DMS 273 (cell line): ENCODE measurements around the gene DUSP7.
A peak's percentile ranks its signal among the peaks of the same experiment; 100 is the strongest.
"Not testable (repeated sequence)": the region's sequence is repeated elsewhere in the genome, so short reads cannot be mapped to it uniquely, and the experiment has no call there.

Experiments used
- DNase-seq: peaks from one replicate; lab custom pipeline; 2025; ENCODE audit not compliant: unreplicated experiment; lab: John Stamatoyannopoulos, UW

DUSP7 gene

DNA sequence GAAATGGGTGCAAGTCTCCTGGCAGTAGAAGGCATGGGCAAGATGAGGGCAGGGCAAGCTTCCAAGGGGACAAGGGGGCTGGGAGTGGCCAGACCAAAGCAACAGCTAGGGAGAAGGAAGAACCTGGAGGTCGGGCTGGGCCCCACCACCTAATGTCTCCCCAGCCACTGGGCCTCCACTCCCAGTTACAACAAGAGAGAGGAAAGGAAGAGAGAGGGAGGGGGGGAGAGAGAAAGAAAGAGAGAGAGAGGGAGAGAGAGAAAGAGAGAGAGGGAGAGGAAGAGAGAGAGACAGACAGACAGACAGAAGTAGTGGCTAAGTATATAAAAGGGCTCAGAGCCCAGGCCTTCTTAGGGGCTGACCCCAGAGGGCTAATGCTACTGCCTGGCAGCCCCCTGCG lies 6.9 kb downstream of the DUSP7 start:
- no peak for DNase-seq

DNA sequence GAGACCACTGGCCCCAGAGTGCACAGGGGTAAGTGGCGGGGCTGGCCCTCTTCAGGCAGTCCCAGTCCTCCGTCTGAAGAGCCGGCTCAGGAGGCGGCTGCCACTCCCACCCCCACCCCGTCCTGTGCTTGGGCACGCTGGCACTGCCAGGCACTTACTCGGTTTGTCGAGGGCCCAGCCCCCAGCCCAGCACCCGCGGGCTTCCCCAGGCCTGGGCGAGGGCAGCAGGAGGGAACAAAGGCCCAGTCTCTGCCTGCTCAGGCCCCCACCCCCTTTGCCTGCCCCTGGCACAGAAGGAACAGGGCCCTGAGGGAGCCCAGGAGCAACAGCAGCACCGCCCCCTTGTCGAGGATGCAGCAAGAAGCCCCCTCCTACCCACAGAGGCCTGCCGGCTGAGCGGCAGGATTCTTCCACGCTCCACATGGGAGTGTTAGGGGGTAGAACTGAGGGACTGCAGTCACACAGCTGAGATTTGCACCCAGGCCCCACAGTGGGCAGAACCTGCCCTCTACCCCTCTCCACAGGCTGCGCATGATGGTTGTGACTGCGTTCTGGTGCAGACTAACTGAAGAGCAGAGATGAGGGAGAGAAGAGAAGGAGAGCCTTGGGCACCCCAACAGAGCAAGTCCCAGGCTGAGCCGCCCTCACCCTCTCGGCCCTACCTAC lies 8.9 kb downstream of the DUSP7 start:
- no peak for DNase-seq

DNA sequence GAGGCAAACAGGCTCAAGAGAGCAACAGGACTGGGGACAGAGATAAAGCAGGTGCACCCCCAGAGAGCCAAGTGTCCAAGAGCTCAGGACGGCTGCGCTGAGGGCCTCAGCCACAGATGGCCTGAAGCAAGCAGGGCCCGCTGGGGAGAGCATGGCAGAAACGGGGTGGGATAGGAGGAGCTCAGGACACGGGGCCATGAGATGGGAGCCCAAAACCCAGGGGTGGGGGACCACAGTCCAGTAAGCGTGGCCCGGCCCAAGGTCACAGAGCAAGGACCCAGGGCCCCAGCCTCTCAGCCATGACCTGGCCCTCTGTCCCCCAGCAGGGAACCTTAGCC lies 9.5 kb downstream of the DUSP7 start:
- DNase-seq = no peak

DNA sequence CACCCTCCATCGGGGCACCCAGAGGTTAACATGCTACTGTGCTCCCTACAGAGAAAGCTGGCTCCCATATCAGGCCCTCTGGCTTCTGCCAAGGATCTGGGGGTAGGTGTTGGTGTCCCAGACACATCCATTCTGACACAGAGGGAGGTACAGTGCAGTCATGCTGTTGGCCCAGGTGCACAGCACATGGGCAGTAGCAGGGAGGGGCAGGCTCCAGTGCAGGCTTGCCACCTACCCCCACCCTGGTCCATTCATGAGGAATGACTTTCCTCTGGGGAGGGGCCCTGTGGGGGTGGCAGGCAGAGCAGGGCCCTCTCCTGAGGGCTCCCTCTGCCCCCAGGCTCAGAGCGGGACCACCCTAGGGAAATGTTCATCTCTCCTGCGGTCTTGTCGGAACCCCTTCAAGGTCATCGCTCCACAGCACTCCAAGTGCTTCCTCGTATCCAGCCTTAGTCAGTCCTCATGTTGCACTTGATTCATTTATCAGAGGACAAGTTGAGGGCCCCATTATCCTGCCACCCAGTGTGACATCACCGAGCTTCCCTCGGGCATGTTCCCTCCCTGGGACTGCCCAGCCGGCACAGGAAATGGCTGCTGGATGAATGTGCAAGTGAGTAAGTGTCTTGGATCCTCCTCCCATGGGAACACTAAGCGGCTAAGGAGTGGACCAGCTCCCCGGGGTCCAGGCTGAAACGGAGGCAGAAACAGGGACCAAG lies 10.0 kb downstream of the DUSP7 start:
- no peak for DNase-seq

DNA sequence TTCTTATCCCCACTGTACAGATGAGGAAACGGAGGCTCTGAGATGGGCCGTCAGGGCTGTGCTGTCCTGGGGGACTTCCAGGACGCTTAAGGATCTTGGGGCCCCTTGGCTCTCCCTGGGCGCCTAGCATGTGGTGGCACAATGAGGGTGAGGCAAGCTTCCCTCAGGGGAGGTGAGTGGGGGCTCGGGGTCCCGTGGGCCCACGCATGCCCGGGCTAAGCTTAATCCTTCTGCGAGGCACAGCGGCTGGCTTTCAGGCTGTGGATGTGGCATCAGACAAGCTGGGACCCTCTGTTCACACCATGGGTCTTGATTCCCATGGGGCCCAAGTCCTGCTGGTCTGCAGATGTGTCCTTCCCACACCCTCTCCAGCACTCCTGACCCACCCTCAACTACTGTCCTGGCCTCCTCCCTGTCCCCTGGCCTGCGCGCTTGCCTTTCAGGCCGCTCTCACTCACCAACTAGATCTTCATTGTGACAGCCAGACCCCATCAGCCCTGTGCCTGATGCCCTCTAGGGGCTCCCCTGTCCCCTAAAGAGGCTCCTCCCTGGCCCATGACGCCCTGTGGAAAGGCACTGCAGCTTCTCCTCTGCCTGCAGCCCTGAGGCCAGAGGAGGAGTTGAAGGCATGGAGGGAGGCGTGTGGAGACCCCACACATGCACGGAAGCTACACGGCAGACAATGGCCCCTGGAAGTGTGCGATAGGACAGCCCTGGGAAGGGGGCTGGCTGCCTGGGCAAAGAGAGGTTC lies 11.3 kb downstream of the DUSP7 start:
- DNase-seq = no peak

DNA sequence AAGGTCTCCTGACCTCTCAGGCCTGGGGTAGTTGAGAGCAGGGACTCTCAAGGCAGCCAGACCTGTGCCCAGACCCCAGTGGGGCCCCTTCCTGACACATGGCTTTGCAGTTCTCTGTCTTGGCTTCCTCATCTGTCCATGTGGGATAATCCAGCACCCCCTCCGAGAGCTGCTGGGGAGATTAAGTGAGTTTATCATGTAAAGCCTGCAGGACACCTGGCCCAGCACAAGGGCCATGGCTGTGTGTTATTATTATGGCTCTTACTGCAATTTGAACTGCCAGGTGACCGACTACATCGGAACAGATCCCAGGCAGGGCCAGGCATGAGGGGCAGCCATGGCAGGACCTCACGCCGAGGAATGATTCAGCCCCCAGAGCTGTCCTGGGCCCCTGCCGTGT lies 12.6 kb downstream of the DUSP7 start:
- DNase-seq = peak; percentile 38

DNA sequence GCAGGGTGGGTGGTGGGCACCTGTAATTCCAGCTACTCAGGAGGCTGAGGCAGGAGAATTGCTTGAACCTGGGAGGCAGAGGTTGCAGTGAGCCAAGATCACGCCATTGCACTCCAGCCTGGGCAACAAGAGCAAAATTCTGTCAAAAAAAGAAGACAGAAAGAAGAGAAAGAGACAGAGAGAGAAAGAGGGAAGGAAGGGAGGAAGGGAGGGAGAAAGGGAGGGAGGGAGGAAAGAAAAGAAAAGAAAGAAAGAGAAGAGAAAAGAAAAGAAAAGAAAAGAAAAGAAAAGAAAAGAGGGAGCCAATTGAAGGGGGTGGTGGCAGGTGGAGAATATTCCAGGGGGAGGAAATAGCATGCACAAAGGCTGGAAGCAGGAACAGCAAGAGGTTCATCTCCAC lies 13.3 kb downstream of the DUSP7 start:
- DNase-seq = not testable (repeated sequence)

DNA sequence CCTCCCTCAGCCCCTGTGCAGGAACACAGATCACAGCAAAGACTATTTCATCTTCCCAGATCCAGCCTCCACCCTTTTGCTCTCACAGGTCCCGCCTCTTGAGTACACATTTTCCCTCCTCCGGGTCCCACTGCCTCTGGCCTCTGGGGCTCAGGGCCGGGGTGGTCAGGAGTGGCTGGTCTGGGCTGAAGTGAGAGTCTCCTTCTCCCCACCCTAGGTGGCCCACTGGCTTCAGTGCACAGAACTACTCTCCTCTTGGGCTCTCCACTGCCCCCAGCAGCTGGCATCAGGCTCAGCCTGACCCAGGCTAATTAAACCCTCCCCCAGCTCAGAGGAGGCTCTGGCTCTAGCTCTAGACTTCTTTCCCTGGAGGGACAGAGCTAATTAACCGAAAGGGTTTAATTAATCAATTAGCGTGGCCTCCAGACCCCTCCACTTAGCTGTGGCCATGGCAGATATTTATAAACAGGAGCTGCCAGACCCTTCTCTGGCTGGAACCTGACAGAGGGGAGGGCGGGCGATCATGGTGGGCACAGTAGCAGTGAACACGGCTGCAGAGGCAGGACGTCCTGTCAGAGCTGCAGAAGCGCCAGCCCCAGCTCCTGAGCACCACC lies 15.1 kb downstream of the DUSP7 start:
- DNase-seq = peak; percentile 62

DNA sequence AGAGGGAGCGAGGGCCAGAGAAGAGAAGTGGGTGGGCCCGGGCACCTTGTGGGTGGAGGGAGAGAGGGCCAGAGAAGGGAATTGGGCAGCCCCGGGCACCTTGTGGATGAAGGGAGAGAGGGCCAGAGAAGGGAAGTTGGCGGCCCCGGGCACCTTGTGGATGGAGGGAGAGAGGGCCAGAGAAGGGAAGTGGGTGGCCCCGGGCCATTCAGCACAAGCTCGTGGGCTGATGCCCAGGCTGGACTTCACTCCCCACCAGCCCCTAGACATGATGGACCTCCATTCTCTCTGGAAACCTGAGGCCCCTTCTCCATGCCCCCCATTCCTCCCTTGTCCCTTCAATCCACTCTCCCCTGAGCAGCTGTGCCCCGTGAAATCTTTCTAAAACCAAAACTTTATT lies 15.8 kb downstream of the DUSP7 start:
- DNase-seq = no peak

DNA sequence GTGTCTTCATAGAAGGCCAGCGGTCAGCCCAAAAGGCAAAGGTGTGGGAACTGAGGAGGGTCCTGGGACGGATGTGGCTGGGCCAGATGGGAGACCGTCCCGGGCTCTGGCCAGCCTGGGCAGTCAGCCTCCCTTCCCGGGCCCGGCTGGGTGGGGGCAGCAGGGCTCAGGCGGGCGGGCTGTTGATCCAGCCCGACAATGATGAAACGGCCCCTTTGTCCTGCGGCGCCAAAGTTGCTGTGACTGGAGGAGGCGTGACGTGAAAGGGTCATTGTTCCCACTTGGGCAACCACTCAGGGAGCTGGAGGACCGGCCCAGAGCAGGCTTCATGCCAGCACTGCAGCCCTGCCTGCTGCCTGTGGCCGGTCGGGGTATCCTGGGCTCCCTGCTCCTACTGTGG lies 16.5 kb downstream of the DUSP7 start:
- DNase-seq = no peak

DNA sequence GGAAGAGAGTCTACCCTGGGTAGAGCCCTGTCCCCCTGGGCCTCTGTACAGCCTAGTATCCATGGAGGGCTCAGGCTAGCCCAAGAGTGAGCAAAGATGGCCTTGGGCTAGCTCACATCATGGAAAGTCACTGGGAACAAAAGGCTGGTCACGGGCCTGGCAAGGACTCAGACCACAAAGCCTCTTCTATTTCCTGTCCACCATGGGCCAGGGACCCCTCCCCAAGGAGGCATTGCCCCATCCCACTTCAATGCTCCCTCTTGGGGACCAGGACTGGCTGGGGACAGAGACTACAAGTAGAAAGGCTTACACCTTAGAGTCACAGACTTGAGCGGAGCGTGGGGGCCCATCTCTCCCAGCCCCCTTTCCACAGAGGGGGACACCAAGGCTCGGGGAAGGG lies 16.9 kb downstream of the DUSP7 start:
- no peak for DNase-seq

DNA sequence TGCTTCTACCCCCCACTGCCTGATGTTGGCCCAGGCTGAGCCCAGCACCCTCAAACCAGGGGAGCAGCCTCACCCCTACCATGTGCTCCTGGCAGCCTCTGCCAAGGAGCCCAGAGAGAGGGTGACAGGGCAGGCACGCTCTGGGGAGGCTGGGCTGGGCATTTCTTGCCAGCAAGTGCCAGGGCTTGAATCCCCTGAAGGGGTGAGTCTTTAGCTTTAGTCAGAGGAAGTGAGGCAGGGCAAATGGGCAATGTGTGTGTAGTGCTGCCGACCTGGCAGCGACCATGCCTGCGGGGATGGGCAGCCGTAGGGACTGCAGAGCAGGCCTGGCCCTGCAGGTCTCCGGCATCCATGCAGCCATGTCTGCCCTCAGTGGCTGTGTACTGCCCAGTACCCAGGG lies 18.1 kb downstream of the DUSP7 start:
- no peak for DNase-seq

DNA sequence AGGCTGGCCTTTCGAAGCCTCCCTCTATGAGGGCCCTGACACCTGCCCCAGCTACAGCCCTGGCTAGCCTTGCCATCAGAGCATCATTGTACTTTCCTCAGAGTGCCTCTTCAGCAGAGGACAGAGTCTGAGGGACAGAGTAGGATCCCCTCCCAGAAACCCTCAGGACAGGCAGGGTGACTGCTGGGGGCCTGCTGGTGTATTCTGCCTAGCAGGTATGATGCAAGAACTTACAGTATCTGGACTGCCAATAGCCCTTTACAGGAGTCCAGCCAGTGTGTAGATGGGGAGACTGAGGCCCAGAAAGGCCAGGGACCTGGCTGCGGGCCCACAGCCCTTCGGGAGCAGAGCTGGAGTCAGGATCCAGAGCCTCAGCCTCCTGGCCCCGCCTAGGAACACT lies 19.1 kb downstream of the DUSP7 start:
- DNase-seq = no peak

DNA sequence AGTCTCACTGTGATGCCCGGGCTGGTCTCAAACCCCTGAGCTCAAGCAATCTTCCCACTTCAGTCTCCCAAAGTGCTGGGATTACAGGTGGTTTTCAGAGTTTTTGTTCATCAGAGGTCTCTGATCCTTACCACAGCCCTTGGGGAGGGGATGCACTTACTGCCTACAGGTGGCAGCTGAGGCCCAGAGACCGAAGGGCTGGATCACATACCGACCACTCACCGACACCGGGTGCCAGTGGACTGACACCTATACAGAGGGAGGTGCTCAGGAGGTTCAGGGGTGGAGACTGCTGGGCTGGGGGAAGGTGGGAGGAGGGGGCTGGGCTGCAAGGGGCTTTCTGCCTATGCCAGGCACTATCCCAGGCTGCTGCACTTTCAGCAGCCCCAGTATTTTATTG lies 19.5 kb downstream of the DUSP7 start:
- DNase-seq = no peak

DNA sequence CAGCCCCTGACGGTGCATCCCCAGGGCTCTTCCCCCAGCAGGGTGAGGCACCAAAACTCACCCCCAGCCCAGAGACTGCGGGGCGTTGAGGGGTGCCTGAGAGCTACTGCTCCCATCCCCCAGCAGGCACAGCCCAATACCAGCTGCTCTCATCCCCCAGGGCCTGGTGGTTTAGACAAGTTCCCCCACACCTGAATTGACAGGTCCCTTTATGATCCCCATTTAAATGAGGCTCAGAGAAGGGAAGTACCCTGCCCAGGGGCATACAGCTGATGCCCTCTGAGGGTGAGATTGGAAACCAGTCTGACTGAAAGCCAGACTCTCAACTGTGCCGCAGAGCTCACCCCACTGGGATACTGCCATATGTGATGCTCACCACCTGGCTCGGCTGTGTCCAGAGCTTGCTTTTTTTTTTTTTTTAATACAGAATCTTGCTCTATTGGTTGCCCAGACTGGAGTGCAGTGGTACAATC lies 20.1 kb downstream of the DUSP7 start:
- DNase-seq = peak; percentile 61

DNA sequence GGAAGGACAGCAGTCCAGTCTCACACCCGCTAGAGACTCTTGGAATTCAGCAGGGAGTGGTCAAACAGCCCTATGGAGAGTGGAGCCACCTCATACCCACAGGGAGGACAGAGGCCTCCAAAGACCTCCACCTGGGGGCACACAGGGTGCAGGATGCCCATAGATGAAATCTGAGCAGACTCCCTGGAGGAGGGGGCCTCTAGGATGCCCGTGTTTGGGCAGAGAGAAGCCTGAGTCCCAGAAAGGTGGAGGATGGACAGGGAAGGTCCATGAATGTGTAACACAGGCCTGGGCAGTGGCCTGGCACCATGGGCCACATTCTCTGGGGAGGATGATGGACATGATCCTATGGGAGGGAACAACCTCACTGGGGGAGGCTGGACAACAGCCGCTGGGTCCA lies 21.7 kb downstream of the DUSP7 start:
- DNase-seq = no peak

DNA sequence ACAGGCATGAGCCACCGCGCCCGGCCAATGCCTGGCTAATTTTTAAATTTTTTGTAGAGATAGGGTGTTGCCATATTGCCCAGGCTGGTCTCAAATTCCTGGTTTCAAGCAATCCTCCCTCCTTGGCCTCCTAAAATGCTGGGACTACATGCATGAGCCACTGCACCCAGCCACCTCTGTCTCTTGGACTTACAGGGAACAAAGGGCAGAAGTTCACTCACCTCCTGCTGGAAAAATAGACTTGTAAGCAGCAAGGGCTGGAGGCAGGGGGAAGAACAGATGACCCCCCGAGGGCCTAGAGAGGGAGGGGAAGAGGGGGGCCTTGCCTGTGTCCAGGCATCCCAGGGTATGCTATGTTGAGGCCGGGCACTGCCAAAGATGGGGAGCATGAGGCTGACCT lies 22.2 kb downstream of the DUSP7 start:
- DNase-seq = no peak

DNA sequence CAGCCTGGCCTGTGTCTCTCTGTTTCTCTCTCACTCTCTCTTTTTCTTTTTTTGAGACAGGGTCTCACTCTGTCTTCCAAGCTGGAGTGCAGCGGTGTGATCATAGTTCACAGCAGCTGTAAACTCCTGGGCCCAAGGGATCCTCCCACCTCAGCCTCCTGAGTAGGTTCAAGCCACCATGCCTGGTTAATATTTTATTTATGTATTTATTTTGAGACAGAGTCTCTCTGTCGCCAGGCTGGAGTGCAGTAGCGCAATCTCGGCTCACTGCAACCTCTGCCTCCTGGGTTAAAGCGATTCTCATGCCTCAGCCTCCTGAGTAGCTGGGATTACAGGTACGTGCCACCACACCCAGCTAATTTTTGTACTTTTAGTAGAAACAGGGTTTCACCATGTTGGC lies 22.6 kb downstream of the DUSP7 start:
- not testable (repeated sequence) for DNase-seq

DNA sequence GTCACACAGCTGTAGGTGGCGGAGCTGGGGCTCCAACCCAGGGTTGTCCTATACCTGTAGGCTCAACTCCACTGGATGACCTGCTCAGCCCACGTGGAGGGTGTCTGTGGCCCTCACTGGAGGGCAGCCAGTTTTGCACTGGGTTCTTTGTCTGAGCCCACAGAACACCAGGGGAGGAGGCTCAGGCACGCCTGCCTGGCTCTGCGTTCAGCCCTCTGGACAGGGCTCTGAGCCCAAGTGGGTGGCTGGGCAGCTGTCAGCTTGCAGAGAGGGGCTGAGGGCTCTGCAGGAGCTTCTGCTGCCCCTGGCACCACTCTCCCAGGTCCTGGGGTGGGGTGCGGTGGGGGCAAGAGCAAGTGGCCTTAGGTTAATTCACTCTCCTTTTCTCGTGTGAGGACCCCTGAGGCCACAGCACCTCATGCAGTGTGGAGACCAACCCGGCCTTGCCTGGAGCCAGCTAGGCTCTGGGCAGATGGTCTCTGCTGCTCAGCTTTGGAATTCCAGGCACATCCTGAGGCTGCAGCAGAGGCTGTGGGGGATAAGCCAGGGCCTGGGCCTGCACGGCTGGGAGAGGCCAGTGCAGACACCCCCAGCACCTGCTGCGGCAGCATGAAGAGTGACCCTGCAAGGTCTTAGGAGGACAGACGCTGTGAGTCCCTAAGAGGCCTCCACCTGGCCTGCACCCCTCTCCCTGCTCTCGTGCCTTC lies 23.5 kb downstream of the DUSP7 start:
- DNase-seq = peak; percentile 74

DNA sequence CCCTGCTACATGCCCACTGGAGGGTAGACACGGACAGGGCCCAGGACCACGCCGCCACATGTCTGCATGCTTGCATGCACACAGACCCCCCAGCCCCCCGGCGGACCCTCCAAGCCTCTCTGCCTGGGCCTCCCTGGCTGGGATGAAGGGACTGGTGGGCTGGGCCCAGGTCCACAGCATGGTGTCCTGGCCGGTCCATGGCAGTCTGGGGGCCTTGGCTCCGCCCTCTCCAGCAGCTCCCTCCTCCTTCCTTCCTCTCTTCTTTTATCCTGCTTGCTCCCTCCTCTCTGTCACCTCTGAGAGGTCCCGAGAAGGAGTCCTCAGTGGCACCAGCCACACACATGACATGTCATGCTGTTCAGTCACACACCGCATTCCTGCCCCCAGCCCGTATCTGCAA lies 24.5 kb downstream of the DUSP7 start:
- no peak for DNase-seq

DNA sequence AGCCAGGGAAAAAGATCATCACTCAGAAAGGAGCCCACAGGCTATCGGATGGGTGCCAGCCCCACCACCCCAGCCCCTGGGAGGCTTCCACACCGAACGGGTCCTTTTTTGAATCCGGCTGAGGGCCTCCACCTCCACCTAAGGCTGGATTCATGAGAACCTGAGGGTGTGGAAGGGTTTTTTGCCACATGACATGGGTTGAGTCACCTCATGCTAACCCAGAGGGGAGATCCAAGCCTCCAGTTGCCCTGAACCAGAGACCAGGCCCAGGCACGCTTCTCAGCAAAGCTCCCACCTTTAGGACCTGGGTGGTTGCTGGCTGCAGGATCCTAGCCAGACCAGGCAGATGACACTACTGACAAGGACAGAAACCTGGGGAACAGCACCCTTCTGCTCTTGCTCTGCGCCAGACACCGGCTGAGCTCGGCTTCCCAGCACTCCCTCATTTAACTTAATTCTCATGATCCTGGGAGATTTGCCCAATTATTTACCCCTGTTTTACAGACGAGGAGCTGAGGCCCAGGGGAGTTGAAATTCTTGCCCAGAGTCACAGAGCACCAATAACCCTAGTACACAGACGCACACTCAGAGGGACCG lies 25.6 kb downstream of the DUSP7 start:
- DNase-seq = no peak
